ENCODE data around the gene RAD51B. TPM values are rescaled to one million over a fixed set of nuclear protein-coding genes. Genes with fewer than 3 reads are reported as not detected.

Gene RAD51B
- total and polyA plus RNA-seq, 4 donors, result 2.5 to 95.0 (median 9.6) TPM

GRCh38 chr14:68741839-68742470 lies 922.4 kb downstream of the RAD51B start:
- DNase-seq (no peak), ATAC-seq (ENCODE audit: insufficient read depth, low FRiP score) (no peak)
- H3K4me1 ChIP-seq (ENCODE audit: control insufficient read depth in 5 of 5, insufficient read depth in 5 of 5, low read length in 5 of 5), result peaks cover 0 to 6% (median 5%) of the 10 kb centered on the region in 5 donors
- H3K27me3 ChIP-seq (ENCODE audit: control insufficient read depth in 3 of 3, insufficient read depth in 3 of 3, low read length in 2 of 3), result no peaks in the 10 kb centered on the region
- no peak overlapping the region for H3K9ac ChIP-seq (ENCODE audit: insufficient read depth in 1 of 2, low read length in 2 of 2)
- 57 to 74% methylated on average over 6 of the region's 6 CpGs for WGBS, 2 donors
- no peak overlapping the region for H3K4me3 ChIP-seq
- H3K36me3 ChIP-seq (ENCODE audit: control insufficient read depth in 4 of 4, insufficient read depth in 4 of 4, low read length in 4 of 4), result no peaks in the 10 kb centered on the region
- peaks cover 0 to 3% (median 0%) of the 10 kb centered on the region in 4 donors for H3K9me3 ChIP-seq (ENCODE audit: control insufficient read depth in 4 of 4, insufficient read depth in 3 of 4, low read length in 3 of 4)
- H3K27ac ChIP-seq (ENCODE audit: low read depth in 1 of 2, low read length in 1 of 2), result no peak overlapping the region
- TF ChIP-seq, protein P1, sequence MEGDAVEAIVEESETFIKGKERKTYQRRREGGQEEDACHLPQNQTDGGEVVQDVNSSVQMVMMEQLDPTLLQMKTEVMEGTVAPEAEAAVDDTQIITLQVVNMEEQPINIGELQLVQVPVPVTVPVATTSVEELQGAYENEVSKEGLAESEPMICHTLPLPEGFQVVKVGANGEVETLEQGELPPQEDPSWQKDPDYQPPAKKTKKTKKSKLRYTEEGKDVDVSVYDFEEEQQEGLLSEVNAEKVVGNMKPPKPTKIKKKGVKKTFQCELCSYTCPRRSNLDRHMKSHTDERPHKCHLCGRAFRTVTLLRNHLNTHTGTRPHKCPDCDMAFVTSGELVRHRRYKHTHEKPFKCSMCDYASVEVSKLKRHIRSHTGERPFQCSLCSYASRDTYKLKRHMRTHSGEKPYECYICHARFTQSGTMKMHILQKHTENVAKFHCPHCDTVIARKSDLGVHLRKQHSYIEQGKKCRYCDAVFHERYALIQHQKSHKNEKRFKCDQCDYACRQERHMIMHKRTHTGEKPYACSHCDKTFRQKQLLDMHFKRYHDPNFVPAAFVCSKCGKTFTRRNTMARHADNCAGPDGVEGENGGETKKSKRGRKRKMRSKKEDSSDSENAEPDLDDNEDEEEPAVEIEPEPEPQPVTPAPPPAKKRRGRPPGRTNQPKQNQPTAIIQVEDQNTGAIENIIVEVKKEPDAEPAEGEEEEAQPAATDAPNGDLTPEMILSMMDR (IDR thresholded peaks at IDR 0.05; ENCODE audit: control extremely low read depth, extremely low read depth), result no peak

DNA sequence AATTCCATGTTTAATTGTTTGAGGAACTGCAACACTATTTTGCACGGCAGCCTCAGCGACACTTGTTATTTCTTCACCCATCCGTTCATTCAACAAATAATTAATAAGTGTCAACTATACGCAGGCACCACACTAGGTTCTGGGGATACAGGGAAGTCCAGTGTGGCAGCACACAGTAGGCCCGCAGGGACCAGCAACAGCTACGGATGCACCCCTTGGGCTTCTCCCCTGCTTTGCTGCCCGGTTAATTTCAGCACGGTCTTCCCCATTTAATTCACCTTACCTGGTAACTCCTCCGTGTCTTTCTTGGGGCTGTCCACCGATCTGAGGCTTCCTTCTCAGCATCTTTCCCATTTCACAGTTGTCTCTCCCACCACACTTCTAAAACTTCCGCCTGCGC lies 925.0 kb downstream of the RAD51B start:
- TF ChIP-seq, protein P1 (IDR thresholded peaks at IDR 0.05; ENCODE audit: control extremely low read depth, extremely low read depth), result no peak
- H3K27me3 ChIP-seq (ENCODE audit: control insufficient read depth in 3 of 3, insufficient read depth in 3 of 3, low read length in 2 of 3), result no peaks in the 10 kb centered on the region

GRCh38 chr14:68747393-68747792 lies 927.8 kb downstream of the RAD51B start:
- H3K36me3 ChIP-seq (ENCODE audit: control insufficient read depth in 4 of 4, insufficient read depth in 4 of 4, low read length in 4 of 4), result no peaks in the 10 kb centered on the region
- H3K4me3 ChIP-seq, result no peak overlapping the region
- 96 to 98% methylated on average over 5 of the region's 5 CpGs for WGBS, 2 donors
- H3K4me1 ChIP-seq (ENCODE audit: control insufficient read depth in 5 of 5, insufficient read depth in 5 of 5, low read length in 5 of 5), result peaks cover 0 to 4% (median 0%) of the 10 kb centered on the region in 5 donors
- no peak overlapping the region for H3K27ac ChIP-seq (ENCODE audit: low read depth in 1 of 2, low read length in 1 of 2)
- no peak for ATAC-seq (ENCODE audit: insufficient read depth, low FRiP score)
- DNase-seq, result no peak
- TF ChIP-seq, protein P1 (IDR thresholded peaks at IDR 0.05; ENCODE audit: control extremely low read depth, extremely low read depth), result no peak
- no peak overlapping the region for H3K9ac ChIP-seq (ENCODE audit: insufficient read depth in 1 of 2, low read length in 2 of 2)
- no peaks in the 10 kb centered on the region for H3K9me3 ChIP-seq (ENCODE audit: control insufficient read depth in 4 of 4, insufficient read depth in 3 of 4, low read length in 3 of 4)
- no peaks in the 10 kb centered on the region for H3K27me3 ChIP-seq (ENCODE audit: control insufficient read depth in 3 of 3, insufficient read depth in 3 of 3, low read length in 2 of 3)

More for the DNA sequence above, 925.0 kb downstream of the RAD51B start:
- H3K4me1 ChIP-seq (ENCODE audit: control insufficient read depth in 5 of 5, insufficient read depth in 5 of 5, low read length in 5 of 5), result peaks cover 0 to 6% (median 0%) of the 10 kb centered on the region in 5 donors
- DNase-seq, result no peak
- no peak overlapping the region for H3K4me3 ChIP-seq
- H3K9ac ChIP-seq (ENCODE audit: insufficient read depth in 1 of 2, low read length in 2 of 2), result no peak overlapping the region
- H3K36me3 ChIP-seq (ENCODE audit: control insufficient read depth in 4 of 4, insufficient read depth in 4 of 4, low read length in 4 of 4), result no peaks in the 10 kb centered on the region
- peaks cover 0 to 3% (median 0%) of the 10 kb centered on the region in 4 donors for H3K9me3 ChIP-seq (ENCODE audit: control insufficient read depth in 4 of 4, insufficient read depth in 3 of 4, low read length in 3 of 4)
- no peak for ATAC-seq (ENCODE audit: insufficient read depth, low FRiP score)
- H3K27ac ChIP-seq (ENCODE audit: low read depth in 1 of 2, low read length in 1 of 2), result no peak overlapping the region
- whole genome bisulfite sequencing, 2 donors, result 90 to 91% methylated on average over 12 of the region's 12 CpGs
